T-cell (primary cell): ENCODE measurements around the gene RFX6. TPM values are rescaled to one million over a fixed set of nuclear protein-coding genes. Genes with fewer than 3 reads are reported as not detected.

Source experiments
- ATAC-seq, 4 experiments: fragments of 200-7000 bp in 3 of 4; fragments of 150-1000 bp in 1 of 4; cut with Tn5 transposase; replicated peaks in 1 of 4; 1 replicate in 3 of 4; 2 replicates in 1 of 4; pipeline ENCODE4 v1.10.0; 2021; ENCODE audit warnings: moderate library complexity in 3 of 4, mild to moderate bottlenecking in 2 of 4, moderate number of reproducible peaks in 1 of 4
- CTCF ChIA-PET, 2 donors: fragments of 300-600 bp; sonication (Branson Sonifier 250); formaldehyde crosslinking; loops; one replicate each; lab custom pipeline; 2022; ENCODE audit warnings: antibody characterized with exemption in 2 of 2; lab: Charles Lee
- POLR2A ChIA-PET, 2 donors: fragments of 300-600 bp; sonication (Branson Sonifier 250); formaldehyde crosslinking; loops; one replicate each; lab custom pipeline; 2022; ENCODE audit warnings: antibody characterized with exemption in 2 of 2; lab: Charles Lee
- DNase-seq, 35 experiments: peaks; one replicate each; pipeline versions ENCODE4 v3.0.0 to v3.0.0-alpha.2; 2013 to 2023
- H3K27ac ChIP-seq: one replicate; pipeline ENCODE4 v1.5.1; 2013; ENCODE audit warnings: low read length
- H3K27me3 ChIP-seq, 2 experiments: replicated peaks in 1 of 2; 1 replicate in 1 of 2; 2 replicates in 1 of 2; pipeline versions ENCODE4 v1.6.1 to v1.7.0; 2013; ENCODE audit warnings: low read length in 1 of 2, mixed read lengths in 1 of 2; ENCODE audit not compliant: control insufficient read depth in 2 of 2, insufficient read depth in 2 of 2; ENCODE audit errors: extremely low read depth in 1 of 2
- H3K36me3 ChIP-seq, 2 donors: 1 replicate in 1 of 2; 2 replicates in 1 of 2; pipeline versions ENCODE4 v1.6.1 to v1.7.0; 2013; ENCODE audit warnings: low read length in 1 of 2; ENCODE audit not compliant: control insufficient read depth in 2 of 2, insufficient read depth in 1 of 2; ENCODE audit errors: extremely low read depth in 1 of 2
- H3K4me1 ChIP-seq, 2 experiments: 1 replicate in 1 of 2; 2 replicates in 1 of 2; pipeline versions ENCODE4 v1.6.1 to v1.7.0; 2013; ENCODE audit warnings: low read length in 2 of 2, mixed read lengths in 1 of 2; ENCODE audit not compliant: insufficient read depth in 2 of 2, control insufficient read depth in 1 of 2; ENCODE audit errors: extremely low read depth in 1 of 2
- H3K4me3 ChIP-seq, 2 donors: 1 replicate in 1 of 2; 2 replicates in 1 of 2; pipeline versions ENCODE4 v1.5.1 to v1.7.0; 2013; ENCODE audit warnings: mild to moderate bottlenecking in 2 of 2, low read length in 1 of 2, moderate library complexity in 1 of 2; ENCODE audit not compliant: control insufficient read depth in 1 of 2; ENCODE audit errors: extremely low read depth in 1 of 2
- H3K9me3 ChIP-seq: 2 replicates; pipeline ENCODE4 v1.7.0; 2013
- H3K27ac Mint-ChIP-seq, 2 donors: one replicate each; pipeline ENCODE4 v1.8.0; 2020 to 2021; ENCODE audit warnings: mild to moderate bottlenecking in 2 of 2, mixed read lengths in 2 of 2
- H3K27me3 Mint-ChIP-seq, 2 donors: one replicate each; pipeline ENCODE4 v1.8.0; 2021 to 2022; ENCODE audit warnings: mixed read lengths in 2 of 2
- H3K36me3 Mint-ChIP-seq: one replicate; pipeline ENCODE4 v1.8.0; 2021; ENCODE audit warnings: mixed read lengths
- H3K4me1 Mint-ChIP-seq, 3 donors: one replicate each; pipeline ENCODE4 v1.8.0; 2020 to 2022; ENCODE audit warnings: mixed read lengths in 3 of 3, mild to moderate bottlenecking in 1 of 3
- H3K4me3 Mint-ChIP-seq, 3 donors: one replicate each; pipeline ENCODE4 v1.8.0; 2020 to 2022; ENCODE audit warnings: mild to moderate bottlenecking in 3 of 3, mixed read lengths in 3 of 3, moderate library complexity in 3 of 3
- H3K9me3 Mint-ChIP-seq, 3 donors: one replicate each; pipeline ENCODE4 v1.8.0; 2020 to 2022; ENCODE audit warnings: mixed read lengths in 3 of 3
- WGBS: methylation state at CpG from one replicate; pipeline ENCODE4 v1.1.5; 2013; ENCODE audit warnings: missing lambda C conversion rate; ENCODE audit not compliant: insufficient coverage; 5-methylcytosine and 5-hydroxymethylcytosine counted together
- total RNA-seq, 35 experiments: library from RNA in 6 of 35; stranded (reverse) in 6 of 35; fragments of 120-200 nt in 1 of 35; gene quantifications; one replicate each; pipeline versions ENCODE4 v1.2.1 to v1.2.4 and lab custom pipeline; 2013 to 2026

RFX6 gene
- total RNA-seq, 5 donors from 2014 or later (not counting 1 experiment from before 2014, with no cell fraction given): not detected

GRCh38 chr6:116887894-116888293 lies 10.9 kb downstream of the RFX6 start:
- WGBS: no CpG with 5 or more reads among the region's 1 CpG
- CTCF ChIA-PET: no interaction called here

DNA sequence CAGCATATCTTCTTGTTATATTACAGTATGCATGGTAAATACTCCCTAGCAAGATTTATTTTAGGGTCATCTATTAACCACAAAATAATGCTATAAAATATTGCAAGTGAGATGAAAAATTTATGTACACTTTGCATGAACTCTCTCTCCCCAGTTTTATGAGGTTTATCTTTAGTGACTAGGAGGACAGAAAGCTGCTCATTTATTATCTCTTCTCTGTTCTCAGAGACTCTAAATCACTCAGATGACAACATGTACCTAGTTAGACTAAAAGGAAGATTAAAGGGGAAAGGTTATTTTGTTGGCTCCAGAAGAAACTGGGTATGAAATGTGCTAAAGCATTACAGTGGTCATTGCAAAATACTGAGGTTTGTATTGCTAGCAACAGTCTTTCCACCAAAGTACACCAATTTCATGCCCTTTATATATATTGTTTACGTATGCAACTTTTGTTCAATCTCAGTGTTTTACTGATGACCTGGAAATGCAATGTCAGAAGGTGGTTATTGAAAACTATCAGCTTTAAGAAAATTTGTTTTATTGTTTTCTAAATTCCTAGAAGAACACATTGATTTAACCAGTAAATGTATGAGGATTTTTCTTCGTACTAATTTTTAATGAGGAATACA lies 11.8 kb downstream of the RFX6 start:
- no peak overlapping the region for H3K27ac Mint-ChIP-seq
- DNase-seq: no peak
- H3K4me1 Mint-ChIP-seq: no peaks in the 10 kb centered on the region
- POLR2A ChIA-PET: no interaction called here
- H3K36me3 ChIP-seq: no peaks in the 10 kb centered on the region
- no peak for ATAC-seq
- H3K4me3 ChIP-seq: no peak overlapping the region
- H3K4me1 ChIP-seq: no peaks in the 10 kb centered on the region
- H3K9me3 Mint-ChIP-seq: no peaks in the 10 kb centered on the region
- WGBS: no CpG with 5 or more reads among the region's 2 CpGs
- H3K27me3 ChIP-seq: no peaks in the 10 kb centered on the region
- CTCF ChIA-PET: no interaction called here
- no peaks in the 10 kb centered on the region for H3K9me3 ChIP-seq
- H3K27ac ChIP-seq: no peak overlapping the region
- no peak overlapping the region for H3K4me3 Mint-ChIP-seq
- peaks cover 0 to 3% of the 10 kb centered on the region in 2 donors for H3K27me3 Mint-ChIP-seq
- no peaks in the 10 kb centered on the region for H3K36me3 Mint-ChIP-seq

More at GRCh38 chr6:116887894-116888293, 10.9 kb downstream of the RFX6 start:
- Mint-ChIP-seq H3K9me3 (no peaks in the 10 kb centered on the region), H3K36me3 (no peaks in the 10 kb centered on the region), H3K27me3 (peaks cover 0 to 5% of the 10 kb centered on the region in 2 donors), H3K4me3 (no peak overlapping the region), H3K27ac (no peak overlapping the region), H3K4me1 (no peaks in the 10 kb centered on the region)
- H3K4me1 ChIP-seq: no peaks in the 10 kb centered on the region
- no peak overlapping the region for H3K4me3 ChIP-seq
- no peaks in the 10 kb centered on the region for H3K27me3 ChIP-seq
- POLR2A ChIA-PET: no interaction called here
- H3K27ac ChIP-seq: no peak overlapping the region
- ATAC-seq: no peak
- no peaks in the 10 kb centered on the region for H3K9me3 ChIP-seq
- no peaks in the 10 kb centered on the region for H3K36me3 ChIP-seq
- no peak for DNase-seq

GRCh38 chr6:116894669-116895068 lies 17.6 kb downstream of the RFX6 start:
- no peaks in the 10 kb centered on the region for H3K36me3 Mint-ChIP-seq
- Histone ChIP-seq H3K4me1 (no peaks in the 10 kb centered on the region), H3K9me3 (no peaks in the 10 kb centered on the region), H3K27ac (no peak overlapping the region), H3K27me3 (no peaks in the 10 kb centered on the region), H3K36me3 (no peaks in the 10 kb centered on the region), H3K4me3 (no peak overlapping the region)
- H3K27ac Mint-ChIP-seq: no peak overlapping the region
- ATAC-seq (no peak), DNase-seq (no peak)
- H3K4me3 Mint-ChIP-seq: no peak overlapping the region
- no peaks in the 10 kb centered on the region for H3K4me1 Mint-ChIP-seq
- WGBS: no CpG with 5 or more reads among the region's 1 CpG
- ChIA-PET CTCF (interaction anchor here (0.6 to 1.8 kb wide), 2 partner anchors 11 to 133 kb away, joined by 3 to 5 read pairs; no protein-coding TSS in a partner anchor), POLR2A (no interaction called here)
- H3K9me3 Mint-ChIP-seq: peaks cover 0 to 8% (median 0%) of the 10 kb centered on the region in 3 donors
- H3K27me3 Mint-ChIP-seq: peaks cover 0 to 3% of the 10 kb centered on the region in 2 donors

GRCh38 chr6:116895935-116896334 lies 18.9 kb downstream of the RFX6 start:
- Mint-ChIP-seq H3K4me1 (no peaks in the 10 kb centered on the region), H3K36me3 (no peaks in the 10 kb centered on the region), H3K27ac (no peak overlapping the region), H3K27me3 (peaks cover 0 to 3% of the 10 kb centered on the region in 2 donors), H3K4me3 (no peak overlapping the region), H3K9me3 (peaks cover 0 to 8% (median 0%) of the 10 kb centered on the region in 3 donors)
- no peaks in the 10 kb centered on the region for H3K27me3 ChIP-seq
- H3K36me3 ChIP-seq: no peaks in the 10 kb centered on the region
- ATAC-seq (no peak), DNase-seq (no peak)
- H3K4me3 ChIP-seq: no peak overlapping the region
- ChIA-PET CTCF (interaction anchor here in 1 of 2 donors (1.8 kb wide), 1 partner anchor 10 kb away, joined by 5 read pairs; no protein-coding TSS in a partner anchor), POLR2A (no interaction called here)
- no peak overlapping the region for H3K27ac ChIP-seq
- H3K9me3 ChIP-seq: no peaks in the 10 kb centered on the region
- no peaks in the 10 kb centered on the region for H3K4me1 ChIP-seq
- no CpG with 5 or more reads among the region's 2 CpGs for WGBS

DNA sequence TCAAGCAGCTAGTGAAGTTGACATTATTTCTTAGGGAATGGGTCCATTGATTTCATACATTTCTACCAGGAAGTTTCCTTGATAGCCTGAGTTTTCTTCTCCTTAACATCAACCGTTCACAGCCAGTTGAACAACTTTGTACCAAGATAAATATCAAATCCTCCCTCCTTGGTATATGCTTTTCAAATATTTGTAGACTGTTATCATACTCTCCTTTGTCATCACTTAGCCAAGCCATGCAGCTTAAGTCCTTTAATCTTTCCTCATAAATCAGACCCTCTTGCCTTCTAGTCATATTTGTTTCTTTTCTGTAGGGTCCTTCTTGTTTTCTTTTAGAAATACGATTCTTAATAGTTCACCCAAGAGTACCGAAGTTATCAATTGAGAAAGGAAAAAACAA lies 25.6 kb downstream of the RFX6 start:
- ChIA-PET POLR2A (no interaction called here), CTCF (no interaction called here)
- H3K9me3 Mint-ChIP-seq: peaks cover 0 to 17% (median 10%) of the 10 kb centered on the region in 3 donors
- H3K36me3 ChIP-seq: no peaks in the 10 kb centered on the region
- H3K4me3 Mint-ChIP-seq: no peak overlapping the region
- no peak overlapping the region for H3K27ac ChIP-seq
- no peaks in the 10 kb centered on the region for H3K36me3 Mint-ChIP-seq
- no peak for DNase-seq
- no peak overlapping the region for H3K27ac Mint-ChIP-seq
- no peaks in the 10 kb centered on the region for H3K27me3 ChIP-seq
- no peaks in the 10 kb centered on the region for H3K9me3 ChIP-seq
- no CpG with 5 or more reads among the region's 3 CpGs for WGBS
- H3K27me3 Mint-ChIP-seq: no peaks in the 10 kb centered on the region
- no peaks in the 10 kb centered on the region for H3K4me1 ChIP-seq
- H3K4me3 ChIP-seq: no peak overlapping the region
- no peaks in the 10 kb centered on the region for H3K4me1 Mint-ChIP-seq
- ATAC-seq: no peak

GRCh38 chr6:116922853-116923548 lies 46.0 kb downstream of the RFX6 start:
- Histone ChIP-seq H3K4me3 (no peak overlapping the region), H3K9me3 (no peaks in the 10 kb centered on the region), H3K27me3 (no peaks in the 10 kb centered on the region), H3K4me1 (no peaks in the 10 kb centered on the region), H3K36me3 (no peaks in the 10 kb centered on the region), H3K27ac (no peak overlapping the region)
- no peak for ATAC-seq
- no peaks in the 10 kb centered on the region for H3K27me3 Mint-ChIP-seq
- H3K27ac Mint-ChIP-seq: no peak overlapping the region
- no peaks in the 10 kb centered on the region for H3K9me3 Mint-ChIP-seq
- ChIA-PET POLR2A (no interaction called here), CTCF (no interaction called here)
- no CpG with 5 or more reads among the region's 4 CpGs for WGBS
- H3K4me3 Mint-ChIP-seq: no peak overlapping the region
- no peaks in the 10 kb centered on the region for H3K4me1 Mint-ChIP-seq
- no peak for DNase-seq
- no peaks in the 10 kb centered on the region for H3K36me3 Mint-ChIP-seq
